Thyroid gland (tissue), 4 donors: ENCODE measurements around the gene CCM2. TPM values are rescaled to one million over a fixed set of nuclear protein-coding genes. Genes with fewer than 3 reads are reported as not detected.

Experiments used
- DNase-seq, 2 donors: peaks; one replicate each; pipeline ENCODE4 v3.0.0-alpha.2; 2019
- H3K27ac ChIP-seq, 3 donors: fragments of 200-600 bp; sonication (generic); 1 replicate in 2 of 3; 2 replicates in 1 of 3; pipeline ENCODE4 v1.5.1; 2016 to 2019; ENCODE audit warnings: mild to moderate bottlenecking in 1 of 3, moderate library complexity in 1 of 3
- H3K27me3 ChIP-seq: fragments of 200-600 bp; sonication (generic); one replicate; pipeline ENCODE4 v1.5.1; 2019
- H3K36me3 ChIP-seq, 2 donors: fragments of 200-600 bp; sonication (generic); one replicate each; pipeline ENCODE4 v1.5.1; 2016 to 2019
- H3K4me1 ChIP-seq, 2 donors: fragments of 200-600 bp; sonication (generic); one replicate each; pipeline ENCODE4 v1.5.1; 2017 to 2019
- H3K4me3 ChIP-seq, 3 donors: fragments of 200-600 bp; sonication (generic); replicated peaks in 1 of 3; 1 replicate in 2 of 3; 2 replicates in 1 of 3; pipeline ENCODE4 v1.5.1; 2016; ENCODE audit warnings: mild to moderate bottlenecking in 1 of 3
- H3K9me3 ChIP-seq: fragments of 200-600 bp; sonication (generic); one replicate; pipeline ENCODE4 v1.5.1; 2017
- CTCF ChIP-seq, 6 experiments: fragments of 200-600 bp in 3 of 6; fragments of 450-650 bp in 3 of 6; sonication (generic) in 3 of 6; IDR thresholded peaks; one replicate each; pipeline ENCODE4 v1.5.1; 2016 to 2019; ENCODE audit warnings: antibody characterized with exemption in 6 of 6, mild to moderate bottlenecking in 2 of 6, inconsistent platforms in 1 of 6, moderate library complexity in 1 of 6
- POLR2A ChIP-seq, 2 donors: fragments of 450-650 bp; IDR thresholded peaks; one replicate each; pipeline ENCODE4 v1.6.1; 2017; ENCODE audit warnings: antibody characterized with exemption in 2 of 2, mild to moderate bottlenecking in 2 of 2, moderate library complexity in 1 of 2
- WGBS, 2 donors: methylation state at CpG; one replicate each; pipeline ENCODE4 v1.1.5; 2017; 5-methylcytosine and 5-hydroxymethylcytosine counted together
- intact Hi-C: fragments of 100-400 bp; cut with DNase I; formaldehyde crosslinking; loops from one replicate; pipeline ENCODE4 v1.15.1; 2023
- total RNA-seq, 4 donors: library from RNA; depleted of rRNA; stranded (reverse); fragments of >200 nt; gene quantifications; one replicate each; pipeline ENCODE4 v1.2.3, GENCODE V29; 2016

CCM2 gene
- total RNA-seq, 4 donors from 2014 or later: 19.4 to 29.2 (median 24.3) TPM

- intact Hi-C loops: no loop called here
- Histone ChIP-seq H3K4me3 (no peak overlapping the region), H3K27ac (no peak overlapping the region), H3K36me3 (no peaks in the 10 kb centered on the region), H3K9me3 (no peaks in the 10 kb centered on the region), H3K27me3 (no peaks in the 10 kb centered on the region), H3K4me1 (peaks cover 6 to 48% of the 10 kb centered on the region in 2 donors)
- TF ChIP-seq CTCF (IDR thresholded peaks at IDR 0.05): no peak
- no peak for TF ChIP-seq POLR2A (IDR thresholded peaks at IDR 0.05)
- DNase-seq: no peak
- WGBS, 2 donors: 82 to 89% methylated on average over 5 of the region's 5 CpGs
Measured at GRCh38 chr7:44971902-44972441, 28.0 kb upstream of the CCM2 start.

- Histone ChIP-seq H3K4me3 (no peak overlapping the region), H3K27me3 (no peaks in the 10 kb centered on the region), H3K9me3 (no peaks in the 10 kb centered on the region), H3K27ac (no peak overlapping the region), H3K36me3 (no peaks in the 10 kb centered on the region), H3K4me1 (peaks cover 4 to 48% of the 10 kb centered on the region in 2 donors)
- TF ChIP-seq CTCF (IDR thresholded peaks at IDR 0.05): no peak
- TF ChIP-seq POLR2A (IDR thresholded peaks at IDR 0.05): no peak
- intact Hi-C loops: no loop called here
- 83 to 92% methylated on average over 2 of the region's 3 CpGs for WGBS, 2 donors
- no peak for DNase-seq
Measured at GRCh38 chr7:44972562-44972961, 27.4 kb upstream of the CCM2 start.

GRCh38 chr7:44973610-44974401, 26.2 kb upstream of the CCM2 start:
- peaks cover 11 to 56% of the 10 kb centered on the region in 2 donors for H3K4me1 ChIP-seq
- WGBS, 2 donors: 81 to 88% methylated on average over 3 to 5 of the region's 10 CpGs

GRCh38 chr7:44974549-44974948, 25.5 kb upstream of the CCM2 start:
- 49 to 70% methylated on average over 4 to 7 of the region's 7 CpGs for WGBS, 2 donors
- TF ChIP-seq POLR2A (IDR thresholded peaks at IDR 0.05) (no peak), CTCF (IDR thresholded peaks at IDR 0.05) (no peak)

More at GRCh38 chr7:44973610-44974401, 26.2 kb upstream of the CCM2 start:
- TF ChIP-seq POLR2A (IDR thresholded peaks at IDR 0.05) (no peak), CTCF (IDR thresholded peaks at IDR 0.05) (peak in 2 of 6 experiments; percentile 30)
- DNase-seq: peak in 1 of 2 donors; percentile 35
- intact Hi-C loops: no loop called here
- Histone ChIP-seq H3K9me3 (no peaks in the 10 kb centered on the region), H3K4me3 (no peak overlapping the region), H3K27me3 (no peaks in the 10 kb centered on the region), H3K27ac (peak overlapping the region in 1 of 3 donors; percentile 29), H3K36me3 (no peaks in the 10 kb centered on the region)

More at GRCh38 chr7:44974549-44974948, 25.5 kb upstream of the CCM2 start:
- no peaks in the 10 kb centered on the region for H3K27me3 ChIP-seq
- DNase-seq: no peak
- H3K4me3 ChIP-seq: no peak overlapping the region
- peak overlapping the region in 1 of 3 donors; percentile 29 for H3K27ac ChIP-seq
- H3K4me1 ChIP-seq: peaks cover 19 to 64% of the 10 kb centered on the region in 2 donors
- H3K36me3 ChIP-seq: no peaks in the 10 kb centered on the region
- intact Hi-C loops: no loop called here
- H3K9me3 ChIP-seq: no peaks in the 10 kb centered on the region
